G401 (cell line): ENCODE data around the gene SLC22A23. TPM values are rescaled to one million over a fixed set of nuclear protein-coding genes. Genes with fewer than 3 reads are reported as not detected.

Source experiments
- DNase-seq: peaks from one replicate; pipeline ENCODE4 v3.0.0-alpha.2; 2015; ENCODE audit warnings: low spot score
- in situ Hi-C: cut with HindIII; loops from 2 replicates; pipeline ENCODE4 v1.10.0; 2016; ENCODE audit warnings: low sequenced_read_pairs, mixed read lengths
- total RNA-seq: library from RNA; depleted of rRNA; stranded (reverse); fragments of >200 nt; shearing (Covaris generic); gene quantifications from 2 replicates; pipeline ENCODE4 v1.2.3, GENCODE V29; 2014

SLC22A23 gene
- total RNA-seq, 1 experiment from 2014 or later, result 0.20 TPM

- DNase-seq, result no peak
- in situ Hi-C loops, result no loop called here
Observed at GRCh38 chr6:3450888-3451287, 6.0 kb downstream of the SLC22A23 start.

GRCh38 chr6:3449750-3450305 is 7.0 kb downstream of the SLC22A23 start:
- DNase-seq, result no peak
- in situ Hi-C loops, result no loop called here

GRCh38 chr6:3449321-3449720 is 7.5 kb downstream of the SLC22A23 start:
- no peak for DNase-seq
- in situ Hi-C loops, result no loop called here

- in situ Hi-C loops, result no loop called here
- DNase-seq, result no peak
Observed at GRCh38 chr6:3447005-3447404, 9.8 kb downstream of the SLC22A23 start.

- in situ Hi-C loops, result no loop called here
- DNase-seq, result no peak
Observed at GRCh38 chr6:3446184-3446583, 10.7 kb downstream of the SLC22A23 start.

- in situ Hi-C loops, result no loop called here
- DNase-seq, result no peak
Observed at GRCh38 chr6:3444276-3445088, 12.4 kb downstream of the SLC22A23 start.

GRCh38 chr6:3443221-3443515 is 13.7 kb downstream of the SLC22A23 start:
- in situ Hi-C loops, result no loop called here
- DNase-seq, result no peak

- no peak for DNase-seq
- in situ Hi-C loops, result no loop called here
Observed at GRCh38 chr6:3442431-3443220, 14.2 kb downstream of the SLC22A23 start.

GRCh38 chr6:3440911-3441310 is 15.9 kb downstream of the SLC22A23 start:
- no peak for DNase-seq
- in situ Hi-C loops, result no loop called here

- in situ Hi-C loops, result no loop called here
Observed at GRCh38 chr6:3439961-3440360, 16.9 kb downstream of the SLC22A23 start.

GRCh38 chr6:3438190-3439167 is 18.4 kb downstream of the SLC22A23 start:
- no peak for DNase-seq
- in situ Hi-C loops, result no loop called here

More at GRCh38 chr6:3439961-3440360, 16.9 kb downstream of the SLC22A23 start:
- DNase-seq, result no peak

- in situ Hi-C loops, result no loop called here
- no peak for DNase-seq
Observed at GRCh38 chr6:3433005-3433404, 23.8 kb downstream of the SLC22A23 start.

- DNase-seq, result no peak
- in situ Hi-C loops, result no loop called here
Observed at GRCh38 chr6:3432416-3432815, 24.4 kb downstream of the SLC22A23 start.

GRCh38 chr6:3431994-3432393 is 24.9 kb downstream of the SLC22A23 start:
- in situ Hi-C loops, result no loop called here
- no peak for DNase-seq

GRCh38 chr6:3429211-3429610 is 27.6 kb downstream of the SLC22A23 start:
- no peak for DNase-seq
- in situ Hi-C loops, result no loop called here

- no peak for DNase-seq
- in situ Hi-C loops, result no loop called here
Observed at GRCh38 chr6:3428700-3429099, 28.1 kb downstream of the SLC22A23 start.

- DNase-seq, result no peak
- in situ Hi-C loops, result no loop called here
Observed at GRCh38 chr6:3428247-3428646, 28.6 kb downstream of the SLC22A23 start.

GRCh38 chr6:3427687-3428085 is 29.2 kb downstream of the SLC22A23 start:
- in situ Hi-C loops, result no loop called here
- no peak for DNase-seq

GRCh38 chr6:3426927-3427686 is 29.7 kb downstream of the SLC22A23 start:
- DNase-seq, result no peak
- in situ Hi-C loops, result no loop called here
